ENCODE measurements around the gene EFCAB13. TPM values are rescaled to one million over a fixed set of nuclear protein-coding genes. Genes with fewer than 3 reads are reported as not detected.

Gene EFCAB13
- total RNA-seq, 1 donor from 2014 or later = 3.3 TPM

DNA sequence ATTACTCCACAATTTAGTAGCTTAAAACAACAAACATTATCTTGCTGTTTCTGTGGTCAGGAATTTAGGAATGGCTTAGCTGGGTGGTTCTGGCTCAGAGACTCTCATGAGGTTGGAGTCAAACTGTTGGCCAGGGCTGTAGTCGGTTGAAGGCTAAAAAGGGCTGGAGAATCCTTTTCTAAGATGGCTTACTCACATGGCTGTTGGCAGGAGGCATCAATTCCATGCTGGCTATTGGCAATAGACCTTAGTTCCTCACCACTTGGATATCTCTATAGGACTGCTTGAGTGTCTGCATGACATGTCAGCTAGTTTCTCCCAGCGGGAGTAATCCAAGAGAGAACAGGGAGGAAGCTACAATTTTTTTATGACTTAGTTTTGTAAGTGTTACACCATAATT is 6.6 kb upstream of the EFCAB13 start:
- no peak for DNase-seq
- no peak overlapping the region for H3K27ac Mint-ChIP-seq (ENCODE audit: unreplicated experiment)
- TF ChIP-seq, protein P1, sequence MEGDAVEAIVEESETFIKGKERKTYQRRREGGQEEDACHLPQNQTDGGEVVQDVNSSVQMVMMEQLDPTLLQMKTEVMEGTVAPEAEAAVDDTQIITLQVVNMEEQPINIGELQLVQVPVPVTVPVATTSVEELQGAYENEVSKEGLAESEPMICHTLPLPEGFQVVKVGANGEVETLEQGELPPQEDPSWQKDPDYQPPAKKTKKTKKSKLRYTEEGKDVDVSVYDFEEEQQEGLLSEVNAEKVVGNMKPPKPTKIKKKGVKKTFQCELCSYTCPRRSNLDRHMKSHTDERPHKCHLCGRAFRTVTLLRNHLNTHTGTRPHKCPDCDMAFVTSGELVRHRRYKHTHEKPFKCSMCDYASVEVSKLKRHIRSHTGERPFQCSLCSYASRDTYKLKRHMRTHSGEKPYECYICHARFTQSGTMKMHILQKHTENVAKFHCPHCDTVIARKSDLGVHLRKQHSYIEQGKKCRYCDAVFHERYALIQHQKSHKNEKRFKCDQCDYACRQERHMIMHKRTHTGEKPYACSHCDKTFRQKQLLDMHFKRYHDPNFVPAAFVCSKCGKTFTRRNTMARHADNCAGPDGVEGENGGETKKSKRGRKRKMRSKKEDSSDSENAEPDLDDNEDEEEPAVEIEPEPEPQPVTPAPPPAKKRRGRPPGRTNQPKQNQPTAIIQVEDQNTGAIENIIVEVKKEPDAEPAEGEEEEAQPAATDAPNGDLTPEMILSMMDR (IDR thresholded peaks at IDR 0.05; ENCODE audit: partially characterized antibody, unreplicated experiment) = no peak
- peaks cover 8% of the 10 kb centered on the region for H3K9me3 Mint-ChIP-seq (ENCODE audit: unreplicated experiment)
- peaks cover 4% of the 10 kb centered on the region for H3K4me1 Mint-ChIP-seq (ENCODE audit: low read depth, unreplicated experiment)
- no peak overlapping the region for H3K4me3 Mint-ChIP-seq (ENCODE audit: unreplicated experiment)
- H3K36me3 Mint-ChIP-seq (ENCODE audit: unreplicated experiment) = peaks cover 6% of the 10 kb centered on the region
- H3K27me3 Mint-ChIP-seq (ENCODE audit: unreplicated experiment) = peaks cover 2% of the 10 kb centered on the region

DNA sequence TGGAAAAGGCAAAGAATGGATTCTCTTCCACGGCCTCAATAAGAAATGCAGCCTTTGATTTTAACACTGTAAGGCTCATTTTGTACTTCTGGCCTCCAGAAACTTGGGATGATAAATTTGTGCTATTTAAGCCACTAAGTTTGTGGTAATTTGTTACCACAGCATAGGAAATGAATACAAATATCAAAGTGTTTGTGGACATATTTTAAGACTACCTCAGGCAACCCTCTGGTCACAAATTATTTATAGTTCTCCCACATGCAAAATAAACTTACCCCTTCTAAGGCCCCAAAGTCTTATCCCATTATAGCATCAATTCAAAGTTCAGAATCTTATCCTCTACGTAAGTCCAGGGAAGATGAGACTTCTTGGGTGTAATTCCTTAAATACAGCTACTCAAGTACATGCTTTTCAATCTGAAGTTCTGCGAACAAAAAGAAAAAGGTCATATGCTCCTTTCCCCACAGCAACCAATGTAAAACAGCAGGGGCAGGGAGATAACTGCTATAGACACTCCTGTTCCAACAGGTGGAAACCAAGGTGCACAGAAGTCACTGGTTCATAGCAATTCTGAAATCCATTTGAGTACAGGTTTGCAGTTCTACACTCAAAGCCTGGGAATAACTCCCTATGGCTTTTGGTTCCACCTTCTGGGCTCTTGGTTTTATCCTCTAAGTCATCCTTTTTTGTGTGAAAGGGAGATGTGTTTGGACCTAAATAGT is 5.4 kb upstream of the EFCAB13 start:
- Mint-ChIP-seq H3K36me3 (ENCODE audit: unreplicated experiment) (peaks cover 6% of the 10 kb centered on the region), H3K4me3 (ENCODE audit: unreplicated experiment) (no peak overlapping the region), H3K4me1 (ENCODE audit: low read depth, unreplicated experiment) (peaks cover 4% of the 10 kb centered on the region), H3K9me3 (ENCODE audit: unreplicated experiment) (peaks cover 10% of the 10 kb centered on the region), H3K27me3 (ENCODE audit: unreplicated experiment) (peaks cover 5% of the 10 kb centered on the region), H3K27ac (ENCODE audit: unreplicated experiment) (no peak overlapping the region)
- no peak for DNase-seq
- TF ChIP-seq, protein P1 (IDR thresholded peaks at IDR 0.05; ENCODE audit: partially characterized antibody, unreplicated experiment) = no peak

DNA sequence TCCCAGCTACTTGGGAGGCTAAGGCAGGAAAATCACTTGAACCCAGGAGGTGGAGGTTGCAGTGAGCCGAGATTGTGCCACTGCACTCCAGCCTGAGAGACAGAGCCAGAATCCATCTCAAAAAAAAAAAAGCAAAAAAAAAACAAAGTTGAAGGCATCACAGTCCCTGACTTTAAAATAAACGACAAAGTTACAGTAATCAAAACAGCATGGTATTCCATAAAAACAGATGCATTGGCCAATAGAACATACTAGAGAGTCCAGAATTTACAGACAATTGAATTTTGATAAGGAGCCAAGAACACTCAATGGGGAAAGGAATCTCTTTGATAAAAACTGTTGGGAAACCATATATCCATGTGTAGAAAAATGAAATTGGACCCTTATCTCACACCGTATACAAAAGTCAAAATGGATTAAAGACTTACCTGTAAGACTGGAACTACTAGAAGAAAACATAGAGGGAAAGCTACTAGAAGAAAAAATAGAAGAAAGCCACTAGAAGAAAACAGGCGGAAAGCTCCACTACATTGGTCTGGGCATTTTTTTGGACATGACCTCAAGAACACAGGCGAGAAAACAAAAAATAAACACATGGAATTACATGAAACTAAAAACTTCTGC is 2.8 kb upstream of the EFCAB13 start:
- DNase-seq = no peak
- Mint-ChIP-seq H3K4me1 (ENCODE audit: low read depth, unreplicated experiment) (peaks cover 2% of the 10 kb centered on the region), H3K36me3 (ENCODE audit: unreplicated experiment) (peaks cover 11% of the 10 kb centered on the region), H3K4me3 (ENCODE audit: unreplicated experiment) (no peak overlapping the region), H3K27ac (ENCODE audit: unreplicated experiment) (peak overlapping the region; percentile 31), H3K9me3 (ENCODE audit: unreplicated experiment) (peaks cover 17% of the 10 kb centered on the region), H3K27me3 (ENCODE audit: unreplicated experiment) (peaks cover 11% of the 10 kb centered on the region)
- TF ChIP-seq, protein P1 (IDR thresholded peaks at IDR 0.05; ENCODE audit: partially characterized antibody, unreplicated experiment) = no peak

DNA sequence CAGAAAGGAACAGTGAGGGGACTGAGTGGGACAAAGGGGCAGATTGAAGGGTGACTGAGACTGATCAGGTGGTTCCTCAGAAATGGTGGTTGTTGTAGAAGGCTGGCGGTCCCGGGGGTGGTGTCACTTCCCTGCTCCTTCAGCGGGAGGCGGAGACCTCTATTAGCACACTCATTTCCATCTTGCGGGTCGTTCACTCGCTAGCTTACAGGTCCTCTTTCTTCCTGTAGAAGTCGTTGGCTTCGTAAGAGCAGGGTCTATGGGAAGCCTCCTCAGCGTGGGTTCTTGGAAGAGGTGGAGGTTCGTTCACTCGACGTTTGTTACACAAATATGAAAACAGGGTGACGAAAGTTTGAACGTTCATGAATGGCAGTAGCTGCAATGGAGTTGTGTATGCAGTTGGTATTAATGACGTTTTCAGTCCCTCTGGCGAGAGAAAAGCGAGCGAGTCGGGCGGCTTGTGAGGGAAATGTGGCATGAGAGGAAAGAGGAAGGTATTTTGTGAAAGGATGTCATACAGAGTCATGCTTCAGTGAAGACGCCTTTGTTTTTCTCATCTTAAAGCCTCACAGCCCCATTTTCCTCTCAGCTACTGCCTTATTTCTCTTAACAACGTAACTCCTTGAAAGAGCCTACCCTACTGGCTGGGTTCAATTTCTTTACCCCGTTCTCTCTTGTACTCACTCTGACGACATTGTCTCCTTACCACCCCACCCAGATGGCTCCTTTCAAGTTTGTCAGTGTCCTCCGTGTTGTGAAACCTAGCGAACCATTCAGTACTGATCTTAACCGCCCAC is 667 bp downstream of the EFCAB13 start:
- TF ChIP-seq, protein P1 (IDR thresholded peaks at IDR 0.05; ENCODE audit: partially characterized antibody, unreplicated experiment) = no peak
- peaks cover 17% of the 10 kb centered on the region for H3K9me3 Mint-ChIP-seq (ENCODE audit: unreplicated experiment)
- peak overlapping the region; percentile 84 for H3K4me3 Mint-ChIP-seq (ENCODE audit: unreplicated experiment)
- H3K27me3 Mint-ChIP-seq (ENCODE audit: unreplicated experiment) = peaks cover 9% of the 10 kb centered on the region
- H3K4me1 Mint-ChIP-seq (ENCODE audit: low read depth, unreplicated experiment) = peaks cover 2% of the 10 kb centered on the region
- H3K27ac Mint-ChIP-seq (ENCODE audit: unreplicated experiment) = peak overlapping the region; percentile 94
- peak; percentile 50 for DNase-seq
- peaks cover 11% of the 10 kb centered on the region for H3K36me3 Mint-ChIP-seq (ENCODE audit: unreplicated experiment)
